ENCODE data around the gene DLX1. TPM values are rescaled to one million over a fixed set of nuclear protein-coding genes. Genes with fewer than 3 reads are reported as not detected.

Gene DLX1
- polyA plus RNA-seq, 3 donors, result 0.05 TPM; not detected in 2

DNA sequence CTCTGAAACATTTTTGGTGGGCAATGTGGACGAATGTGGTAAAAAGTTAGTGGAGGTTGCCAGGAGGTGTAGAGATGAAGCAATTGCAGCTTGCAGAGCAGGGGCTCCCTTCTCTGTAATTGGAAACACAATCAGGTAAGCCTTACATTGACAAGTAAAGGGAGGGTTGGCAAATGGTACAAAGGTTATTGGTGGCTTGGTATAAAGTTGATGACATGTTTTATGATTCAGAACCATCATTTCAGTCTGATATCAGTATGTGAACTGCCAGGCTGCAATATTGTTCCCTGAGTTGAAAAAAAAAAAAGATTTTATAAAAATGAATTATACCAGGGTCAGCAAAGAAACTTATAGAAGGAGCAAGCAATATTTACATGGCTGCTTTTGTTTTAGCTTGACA lies 14.4 kb upstream of the DLX1 start:
- no peak overlapping the region for H3K4me3 Mint-ChIP-seq
- H3K27me3 ChIP-seq (ENCODE audit: control insufficient read depth in 2 of 2, insufficient read depth in 2 of 2, low read length in 2 of 2), result peaks cover 0 to 5% of the 10 kb centered on the region in 2 donors
- no peak for TF ChIP-seq CTCF (IDR thresholded peaks at IDR 0.05)
- H3K4me3 ChIP-seq (replicated peaks in 1 of 3; ENCODE audit: low read depth in 2 of 3, low read length in 3 of 3), result no peak overlapping the region
- no peak for DNase-seq
- H3K9ac ChIP-seq (ENCODE audit: insufficient read depth, low read length, poor library complexity, severe bottlenecking), result no peak overlapping the region
- no peak overlapping the region for H2AFZ ChIP-seq (ENCODE audit: insufficient read depth, low read depth, low read length, poor library complexity, severe bottlenecking)
- WGBS (ENCODE audit: insufficient coverage), result no CpG with 5 or more reads among the region's 1 CpG
- no peaks in the 10 kb centered on the region for H4K20me1 ChIP-seq (ENCODE audit: insufficient read depth, low read length)
- H3K27ac ChIP-seq (ENCODE audit: low read depth in 1 of 2, low read length in 2 of 2), result no peak overlapping the region
- H3K4me1 ChIP-seq (ENCODE audit: control insufficient read depth in 1 of 2, insufficient read depth in 2 of 2, low read length in 2 of 2), result no peaks in the 10 kb centered on the region
- no peaks in the 10 kb centered on the region for H3K79me2 ChIP-seq (ENCODE audit: insufficient read depth, low read length)
- H3K27me3 Mint-ChIP-seq (ENCODE audit: low read depth in 3 of 3), result peaks cover 3 to 11% (median 4%) of the 10 kb centered on the region in 3 donors
- no peaks in the 10 kb centered on the region for H3K9me3 ChIP-seq (replicated peaks in 1 of 2; ENCODE audit: control insufficient read depth in 1 of 2, insufficient read depth in 1 of 2, low read length in 2 of 2)
- peaks cover 0 to 7% of the 10 kb centered on the region in 2 donors for H3K36me3 Mint-ChIP-seq
- H3K27ac Mint-ChIP-seq, result no peak overlapping the region
- H3K36me3 ChIP-seq (replicated peaks in 1 of 2; ENCODE audit: control insufficient read depth in 1 of 2, insufficient read depth in 2 of 2, low read length in 2 of 2), result no peaks in the 10 kb centered on the region
- peaks cover 0 to 2% (median 0%) of the 10 kb centered on the region in 7 donors for H3K9me3 Mint-ChIP-seq
- intact Hi-C loops (cut with micrococcal nuclease), result no loop called here
- no peak overlapping the region for H3K4me2 ChIP-seq (replicated peaks; ENCODE audit: extremely low read depth, low read length, poor library complexity, severe bottlenecking)
- H3K4me1 Mint-ChIP-seq, result no peaks in the 10 kb centered on the region

GRCh38 chr2:172072303-172072702 lies 13.0 kb upstream of the DLX1 start:
- Histone ChIP-seq H2AFZ (ENCODE audit: insufficient read depth, low read depth, low read length, poor library complexity, severe bottlenecking) (no peak overlapping the region), H3K79me2 (ENCODE audit: insufficient read depth, low read length) (no peaks in the 10 kb centered on the region), H3K27me3 (ENCODE audit: control insufficient read depth in 2 of 2, insufficient read depth in 2 of 2, low read length in 2 of 2) (peaks cover 1 to 12% of the 10 kb centered on the region in 2 donors), H3K4me1 (ENCODE audit: control insufficient read depth in 1 of 2, insufficient read depth in 2 of 2, low read length in 2 of 2) (no peaks in the 10 kb centered on the region), H3K9ac (ENCODE audit: insufficient read depth, low read length, poor library complexity, severe bottlenecking) (no peak overlapping the region), H3K9me3 (replicated peaks in 1 of 2; ENCODE audit: control insufficient read depth in 1 of 2, insufficient read depth in 1 of 2, low read length in 2 of 2) (no peaks in the 10 kb centered on the region), H4K20me1 (ENCODE audit: insufficient read depth, low read length) (no peaks in the 10 kb centered on the region), H3K4me3 (replicated peaks in 1 of 3; ENCODE audit: low read depth in 2 of 3, low read length in 3 of 3) (no peak overlapping the region), H3K27ac (ENCODE audit: low read depth in 1 of 2, low read length in 2 of 2) (no peak overlapping the region), H3K4me2 (replicated peaks; ENCODE audit: extremely low read depth, low read length, poor library complexity, severe bottlenecking) (no peak overlapping the region), H3K36me3 (replicated peaks in 1 of 2; ENCODE audit: control insufficient read depth in 1 of 2, insufficient read depth in 2 of 2, low read length in 2 of 2) (no peaks in the 10 kb centered on the region)
- no peak for DNase-seq
- intact Hi-C loops (cut with micrococcal nuclease), result no loop called here
- H3K36me3 Mint-ChIP-seq, result peaks cover 0 to 1% of the 10 kb centered on the region in 2 donors
- H3K9me3 Mint-ChIP-seq, result peaks cover 0 to 2% (median 0%) of the 10 kb centered on the region in 7 donors
- 100% methylated on average over 2 of the region's 3 CpGs for WGBS (ENCODE audit: insufficient coverage)
- no peak overlapping the region for H3K4me3 Mint-ChIP-seq
- peaks cover 4 to 18% (median 7%) of the 10 kb centered on the region in 3 donors for H3K27me3 Mint-ChIP-seq (ENCODE audit: low read depth in 3 of 3)
- H3K27ac Mint-ChIP-seq, result no peak overlapping the region
- TF ChIP-seq CTCF (IDR thresholded peaks at IDR 0.05), result no peak
- H3K4me1 Mint-ChIP-seq, result no peaks in the 10 kb centered on the region
